Measurements from ENCODE around the gene RBM28. TPM values are rescaled to one million over a fixed set of nuclear protein-coding genes. Genes with fewer than 3 reads are reported as not detected.

RBM28 gene
- polyA plus RNA-seq, 1 donor from 2014 or later = 18.9 TPM

- TF ChIP-seq POLR2AphosphoS5 (IDR thresholded peaks at IDR 0.05) (no peak), SMC3 (conservative IDR thresholded peaks at IDR 0.05; ENCODE audit: poor library complexity) (no peak), EZH2 (IDR thresholded peaks at IDR 0.05; ENCODE audit: borderline replicate concordance, insufficient read depth, low read length, poor library complexity, severe bottlenecking) (no peak), EP300 (conservative IDR thresholded peaks at IDR 0.05; ENCODE audit: poor library complexity, severe bottlenecking) (no peak), MXI1 (conservative IDR thresholded peaks at IDR 0.05; ENCODE audit: poor library complexity, severe bottlenecking) (no peak), RAD21 (conservative IDR thresholded peaks at IDR 0.05) (no peak), TAF1 (IDR thresholded peaks at IDR 0.05; ENCODE audit: low read depth) (no peak), CTCF (IDR thresholded peaks at IDR 0.05; ENCODE audit: poor library complexity, severe bottlenecking) (no peak), REST (IDR thresholded peaks at IDR 0.05; ENCODE audit: borderline replicate concordance) (no peak)
- no peaks in the 10 kb centered on the region for H3K36me3 ChIP-seq (ENCODE audit: insufficient read depth, low read length)
- no peak overlapping the region for H2AFZ ChIP-seq (ENCODE audit: low read depth, low read length)
- H3K4me2 ChIP-seq (ENCODE audit: low read length) = no peak overlapping the region
- no peaks in the 10 kb centered on the region for H3F3A ChIP-seq (ENCODE audit: insufficient read depth, low read length, poor library complexity, severe bottlenecking)
- no peaks in the 10 kb centered on the region for H3K79me2 ChIP-seq (replicated peaks; ENCODE audit: insufficient read depth, low read length)
- no peaks in the 10 kb centered on the region for H4K20me1 ChIP-seq (ENCODE audit: insufficient read depth)
- no peak overlapping the region for H3K4me3 ChIP-seq (ENCODE audit: low read length)
- no peak overlapping the region for H3K27ac ChIP-seq (ENCODE audit: low read length)
- H3K9me2 ChIP-seq (ENCODE audit: insufficient read depth, low read length) = no peaks in the 10 kb centered on the region
- no peaks in the 10 kb centered on the region for H3K9me3 ChIP-seq (ENCODE audit: low read length)
- peaks cover 23% of the 10 kb centered on the region for H3K27me3 ChIP-seq (ENCODE audit: insufficient read depth, low read depth, low read length)
- H3K9ac ChIP-seq (ENCODE audit: low read length) = no peak overlapping the region
These were observed 14.5 kb upstream of the RBM28 start for GRCh38 chr7:128358233-128358632.

GRCh38 chr7:128357217-128357613, 13.5 kb upstream of the RBM28 start:
- Histone ChIP-seq H3K4me3 (ENCODE audit: low read length) (no peak overlapping the region), H2AFZ (ENCODE audit: low read depth, low read length) (no peak overlapping the region), H3K79me2 (replicated peaks; ENCODE audit: insufficient read depth, low read length) (no peaks in the 10 kb centered on the region), H3K9ac (ENCODE audit: low read length) (no peak overlapping the region), H3K36me3 (ENCODE audit: insufficient read depth, low read length) (no peaks in the 10 kb centered on the region), H3K9me2 (ENCODE audit: insufficient read depth, low read length) (no peaks in the 10 kb centered on the region), H3K9me3 (ENCODE audit: low read length) (no peaks in the 10 kb centered on the region), H3K27me3 (ENCODE audit: insufficient read depth, low read depth, low read length) (peaks cover 23% of the 10 kb centered on the region), H4K20me1 (ENCODE audit: insufficient read depth) (no peaks in the 10 kb centered on the region), H3K4me2 (ENCODE audit: low read length) (no peak overlapping the region), H3F3A (ENCODE audit: insufficient read depth, low read length, poor library complexity, severe bottlenecking) (no peaks in the 10 kb centered on the region), H3K27ac (ENCODE audit: low read length) (no peak overlapping the region)
- TF ChIP-seq RAD21 (conservative IDR thresholded peaks at IDR 0.05) (no peak), REST (IDR thresholded peaks at IDR 0.05; ENCODE audit: borderline replicate concordance) (no peak), EP300 (conservative IDR thresholded peaks at IDR 0.05; ENCODE audit: poor library complexity, severe bottlenecking) (no peak), EZH2 (IDR thresholded peaks at IDR 0.05; ENCODE audit: borderline replicate concordance, insufficient read depth, low read length, poor library complexity, severe bottlenecking) (no peak), TAF1 (IDR thresholded peaks at IDR 0.05; ENCODE audit: low read depth) (no peak), MXI1 (conservative IDR thresholded peaks at IDR 0.05; ENCODE audit: poor library complexity, severe bottlenecking) (no peak), CTCF (IDR thresholded peaks at IDR 0.05; ENCODE audit: poor library complexity, severe bottlenecking) (no peak)

Measured in neural cell (in vitro differentiated cells).